ENCODE results near the gene NNMT.
"Not testable (repeated sequence)": the region's sequence is repeated elsewhere in the genome, so short reads cannot be mapped to it uniquely, and the experiment has no call there.

Gene NNMT

GRCh38 chr11:114310095-114310494 lies 13.9 kb downstream of the NNMT start:
- no peak for DNase-seq (ENCODE audit: low read depth)

- no peak for DNase-seq (ENCODE audit: low read depth)
Measured at GRCh38 chr11:114311946-114312345, 15.7 kb downstream of the NNMT start.

- no peak for DNase-seq (ENCODE audit: low read depth)
Measured at GRCh38 chr11:114314096-114314495, 17.9 kb downstream of the NNMT start.

- no peak for DNase-seq (ENCODE audit: low read depth)
Measured at GRCh38 chr11:114315749-114316368, 19.7 kb downstream of the NNMT start.

- no peak for DNase-seq (ENCODE audit: low read depth)
Measured at GRCh38 chr11:114316980-114317786, 21.0 kb downstream of the NNMT start.

DNA sequence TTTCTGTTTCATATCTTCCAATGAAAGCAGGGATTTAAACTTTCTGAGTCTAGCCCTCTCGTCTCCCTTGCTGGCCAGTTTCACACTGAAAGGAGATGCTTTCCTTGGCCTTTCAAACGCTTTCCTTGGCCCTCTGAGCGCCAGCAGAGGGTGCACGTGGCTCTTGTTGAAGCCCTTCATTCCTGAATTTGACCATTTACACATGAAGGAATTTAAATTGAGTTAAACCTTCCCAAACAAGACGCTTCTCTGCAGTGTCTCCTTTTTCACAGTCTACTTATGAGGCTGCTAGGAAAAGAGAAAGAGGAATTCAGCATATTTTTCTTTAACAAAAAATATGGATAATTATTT lies 21.6 kb downstream of the NNMT start:
- DNase-seq (ENCODE audit: low read depth), result no peak

- no peak for DNase-seq (ENCODE audit: low read depth)
Measured at GRCh38 chr11:114318361-114318760, 22.2 kb downstream of the NNMT start.

- DNase-seq (ENCODE audit: low read depth), result no peak
Measured at GRCh38 chr11:114319716-114320328, 23.6 kb downstream of the NNMT start.

DNA sequence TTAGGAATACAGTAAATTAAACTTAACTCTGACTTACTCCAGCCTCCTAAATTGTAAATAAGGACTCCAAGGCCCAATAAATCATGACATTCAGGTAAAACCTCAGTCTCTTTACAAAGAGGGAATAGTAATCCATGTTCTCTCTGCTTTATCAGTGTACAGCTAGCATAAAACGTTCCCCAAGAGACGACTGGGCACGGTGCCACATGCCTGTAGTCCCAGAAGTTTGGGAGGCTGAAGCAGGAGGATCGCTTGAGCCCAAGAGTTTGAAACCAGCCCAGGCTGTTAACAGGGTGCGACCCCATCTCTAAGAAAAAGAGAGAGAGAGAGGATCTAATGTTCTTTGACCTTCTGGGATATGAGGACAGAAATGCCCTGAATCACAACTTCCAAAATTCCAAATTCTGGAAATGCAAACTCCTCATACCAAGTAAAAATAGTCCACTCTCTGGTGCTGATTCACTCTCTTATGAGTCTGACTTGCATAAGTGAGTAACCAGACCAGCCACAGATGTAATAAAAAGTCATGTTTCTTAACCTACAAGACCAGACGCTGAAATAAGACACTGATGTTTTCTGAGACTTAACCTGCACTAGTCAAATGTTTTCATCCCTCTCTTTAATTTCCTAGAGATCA lies 25.5 kb downstream of the NNMT start:
- no peak for DNase-seq (ENCODE audit: low read depth)

- no peak for DNase-seq (ENCODE audit: low read depth)
Measured at GRCh38 chr11:114322934-114323333, 26.7 kb downstream of the NNMT start.

DNA sequence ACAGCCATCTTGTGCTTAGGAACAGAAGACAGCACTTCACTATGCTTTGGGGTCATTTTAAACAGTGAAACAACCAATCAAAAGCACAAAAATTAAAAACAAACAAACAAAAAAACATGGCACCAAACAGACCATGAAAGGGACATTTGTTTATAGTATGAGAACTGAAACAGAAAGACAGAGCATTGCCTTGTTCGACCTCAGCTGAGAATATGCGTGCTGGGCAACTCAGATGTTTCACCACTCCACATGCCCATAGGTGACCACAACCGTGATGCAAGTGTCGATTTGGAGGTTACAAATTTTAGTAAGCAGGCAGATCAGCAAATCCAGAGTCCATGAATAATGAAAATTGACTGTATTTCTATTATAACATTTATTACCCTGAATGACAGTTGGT lies 30.0 kb downstream of the NNMT start:
- DNase-seq (ENCODE audit: low read depth), result no peak

DNA sequence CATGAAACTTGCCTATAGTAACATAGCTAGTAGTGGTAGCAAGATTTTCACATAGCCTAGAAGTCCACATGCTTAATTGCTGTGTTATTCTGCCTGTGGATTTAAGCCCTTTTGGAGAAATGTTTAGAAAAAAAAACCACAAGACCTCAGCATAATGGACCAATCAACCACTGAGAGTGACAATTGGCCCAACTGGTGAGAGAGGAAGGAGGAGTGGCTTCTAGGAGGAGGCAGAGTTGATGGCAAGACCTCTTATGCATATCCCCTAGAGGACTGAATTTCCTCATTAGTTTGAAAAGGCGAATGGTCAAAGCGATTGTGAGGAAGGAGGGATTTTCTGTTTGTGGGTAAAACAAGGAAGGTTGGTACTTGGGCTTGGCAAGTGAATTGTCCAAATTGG lies 30.6 kb downstream of the NNMT start:
- no peak for DNase-seq (ENCODE audit: low read depth)

DNA sequence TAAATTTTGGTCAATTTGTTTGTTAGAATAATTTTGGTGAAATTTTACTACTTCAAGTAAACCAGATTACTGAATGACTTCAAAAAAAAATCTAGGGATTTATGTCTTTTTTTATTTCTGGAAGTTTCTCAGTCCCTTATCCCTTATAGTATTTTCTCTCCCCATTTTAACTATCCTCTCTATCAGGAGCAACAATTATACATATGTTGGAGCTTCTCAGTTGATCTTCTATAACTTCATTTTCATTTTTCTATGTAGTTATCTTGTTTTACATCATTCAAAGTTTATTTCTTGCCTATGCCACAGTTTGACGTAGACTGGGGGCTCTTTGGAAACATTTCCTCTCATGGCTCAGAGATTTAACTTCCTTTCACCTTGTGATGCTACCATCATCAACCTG lies 34.2 kb downstream of the NNMT start:
- no peak for DNase-seq (ENCODE audit: low read depth)

- DNase-seq (ENCODE audit: low read depth), result peak; percentile 21
Measured at GRCh38 chr11:114340311-114341131, 44.3 kb downstream of the NNMT start.

DNA sequence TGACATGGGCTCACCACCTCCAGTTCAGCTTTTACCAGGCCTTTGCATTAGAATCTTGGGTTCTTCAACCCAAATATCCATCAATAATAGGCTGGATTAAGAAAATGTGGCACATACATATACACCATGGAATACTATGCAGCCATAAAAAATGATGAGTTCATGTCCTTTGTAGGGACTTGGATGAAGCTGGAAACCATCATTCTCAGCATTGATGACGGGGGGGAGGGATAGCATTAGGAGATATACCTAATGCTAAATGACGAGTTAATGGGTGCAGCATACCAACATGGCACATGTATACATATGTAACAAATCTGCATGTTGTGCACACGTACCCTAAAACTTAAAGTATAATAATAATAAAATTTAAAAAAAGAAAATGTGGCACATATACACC lies 45.5 kb downstream of the NNMT start:
- DNase-seq (ENCODE audit: low read depth), result not testable (repeated sequence)

GRCh38 chr11:114342476-114342875 lies 46.3 kb downstream of the NNMT start:
- DNase-seq (ENCODE audit: low read depth), result no peak

GRCh38 chr11:114343020-114343419 lies 46.8 kb downstream of the NNMT start:
- no peak for DNase-seq (ENCODE audit: low read depth)

- DNase-seq (ENCODE audit: low read depth), result no peak
Measured at GRCh38 chr11:114343493-114343892, 47.3 kb downstream of the NNMT start.

GRCh38 chr11:114344494-114344893 lies 48.3 kb downstream of the NNMT start:
- DNase-seq (ENCODE audit: low read depth), result no peak

- no peak for DNase-seq (ENCODE audit: low read depth)
Measured at GRCh38 chr11:114345575-114346222, 49.5 kb downstream of the NNMT start.

DNA sequence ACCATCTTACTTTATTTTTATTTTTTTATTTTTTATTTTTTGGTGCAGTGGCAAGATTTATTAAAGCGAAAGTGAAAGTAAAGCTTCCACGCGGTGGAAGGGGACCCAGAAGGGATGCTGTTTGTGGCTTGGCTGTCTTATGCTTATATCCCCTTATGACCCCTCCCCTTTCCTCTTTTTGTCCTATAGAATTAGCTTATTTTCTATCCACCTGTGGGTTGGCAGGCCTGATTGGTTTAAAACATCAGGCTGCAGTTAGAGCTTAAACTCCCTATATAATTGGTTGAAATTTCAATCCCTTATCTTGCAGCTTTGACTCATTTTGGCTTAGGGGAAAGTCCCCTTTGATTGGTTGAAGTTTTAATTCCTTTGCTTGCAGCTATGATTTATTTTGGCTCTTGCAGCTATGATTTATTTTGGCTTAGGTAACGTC lies 50.5 kb downstream of the NNMT start:
- no peak for DNase-seq (ENCODE audit: low read depth)
